Neural crest cell (in vitro differentiated cells): ENCODE results near the gene NOX1. TPM values are rescaled to one million over a fixed set of nuclear protein-coding genes. Genes with fewer than 3 reads are reported as not detected.

ENCODE experiments used
- DNase-seq: peaks from one replicate; pipeline ENCODE4 v3.0.0; 2021; ENCODE audit warnings: low read depth, mixed read lengths, low spot score
- H3K27ac Mint-ChIP-seq: one replicate; pipeline ENCODE4 v1.8.0; 2021; ENCODE audit warnings: mild to moderate bottlenecking, mixed read lengths; ENCODE audit not compliant: unreplicated experiment
- H3K27me3 Mint-ChIP-seq: 2 replicates; pipeline ENCODE4 v1.8.0; 2021; ENCODE audit warnings: low read depth, mild to moderate bottlenecking, mixed read lengths
- H3K36me3 Mint-ChIP-seq: 2 replicates; pipeline ENCODE4 v1.8.0; 2021; ENCODE audit warnings: low read depth, mild to moderate bottlenecking, mixed read lengths
- H3K4me1 Mint-ChIP-seq: 2 replicates; pipeline ENCODE4 v1.8.0; 2021; ENCODE audit warnings: mixed read lengths
- H3K4me3 Mint-ChIP-seq: one replicate; pipeline ENCODE4 v1.8.0; 2021; ENCODE audit warnings: mild to moderate bottlenecking, mixed read lengths
- H3K9me3 Mint-ChIP-seq: 2 replicates; pipeline ENCODE4 v1.8.0; 2021; ENCODE audit warnings: mixed read lengths
- CTCF ChIP-seq: fragments of 200-600 bp; sonication (generic); conservative IDR thresholded peaks from 2 replicates; pipeline ENCODE4 v1.5.0; 2021; ENCODE audit warnings: antibody characterized with exemption, mild to moderate bottlenecking
- total RNA-seq: library from RNA; stranded (reverse); gene quantifications from 2 replicates; pipeline ENCODE4 v1.2.1, GENCODE V29; 2021

NOX1 gene
- total RNA-seq, 1 donor from 2014 or later: not detected

GRCh38 chrX:100831219-100831946 is 42.8 kb downstream of the NOX1 start:
- Mint-ChIP-seq H3K4me1 (no peaks in the 10 kb centered on the region), H3K27me3 (no peaks in the 10 kb centered on the region), H3K4me3 (no peak overlapping the region), H3K9me3 (no peaks in the 10 kb centered on the region), H3K36me3 (peaks cover 17% of the 10 kb centered on the region), H3K27ac (no peak overlapping the region)
- no peak for DNase-seq
- TF ChIP-seq CTCF: no peak

GRCh38 chrX:100830547-100830946 is 43.6 kb downstream of the NOX1 start:
- H3K4me1 Mint-ChIP-seq: no peaks in the 10 kb centered on the region
- no peak for TF ChIP-seq CTCF
- H3K27ac Mint-ChIP-seq: no peak overlapping the region
- DNase-seq: no peak
- no peaks in the 10 kb centered on the region for H3K27me3 Mint-ChIP-seq
- peaks cover 17% of the 10 kb centered on the region for H3K36me3 Mint-ChIP-seq
- H3K4me3 Mint-ChIP-seq: no peak overlapping the region
- no peaks in the 10 kb centered on the region for H3K9me3 Mint-ChIP-seq

- Mint-ChIP-seq H3K36me3 (peaks cover 17% of the 10 kb centered on the region), H3K4me3 (no peak overlapping the region)
These were observed 44.0 kb downstream of the NOX1 start for GRCh38 chrX:100830143-100830542.

GRCh38 chrX:100829730-100830129 is 44.4 kb downstream of the NOX1 start:
- no peaks in the 10 kb centered on the region for H3K4me1 Mint-ChIP-seq
- no peak for TF ChIP-seq CTCF
- H3K27me3 Mint-ChIP-seq: no peaks in the 10 kb centered on the region
- no peaks in the 10 kb centered on the region for H3K9me3 Mint-ChIP-seq
- no peak for DNase-seq
- H3K4me3 Mint-ChIP-seq: no peak overlapping the region
- H3K36me3 Mint-ChIP-seq: peaks cover 17% of the 10 kb centered on the region
- H3K27ac Mint-ChIP-seq: no peak overlapping the region

More at GRCh38 chrX:100830143-100830542, 44.0 kb downstream of the NOX1 start:
- H3K9me3 Mint-ChIP-seq: no peaks in the 10 kb centered on the region
- no peak overlapping the region for H3K27ac Mint-ChIP-seq
- DNase-seq: no peak
- H3K27me3 Mint-ChIP-seq: no peaks in the 10 kb centered on the region
- no peak for TF ChIP-seq CTCF
- no peaks in the 10 kb centered on the region for H3K4me1 Mint-ChIP-seq

- H3K9me3 Mint-ChIP-seq: peaks cover 4% of the 10 kb centered on the region
- H3K27ac Mint-ChIP-seq: peak within 1 kb of the TSS; percentile 92
- H3K36me3 Mint-ChIP-seq: peaks cover 2% of the 10 kb centered on the region
- peak within 1 kb of the TSS; percentile 95 for H3K4me3 Mint-ChIP-seq
- peak; percentile 49 for DNase-seq
- TF ChIP-seq CTCF: peak; percentile 39
- H3K4me1 Mint-ChIP-seq: peaks cover 6% of the 10 kb centered on the region
- peaks cover 30% of the 10 kb centered on the region for H3K27me3 Mint-ChIP-seq
These were observed 54.1 kb downstream of the NOX1 start, which contains the start of gene CSTF2 for GRCh38 chrX:100819837-100820666. Gene CSTF2, plus strand, starts transcription at chrX:100820391. Its CDS starts 26 bp downstream, at chrX:100820417.
